NCI-H2196 (cell line): ENCODE results near the gene BRME1.
"Not testable (repeated sequence)": the region's sequence is repeated elsewhere in the genome, so short reads cannot be mapped to it uniquely, and the experiment has no call there.

ENCODE experiments used
- DNase-seq: peaks from one replicate; lab custom pipeline; 2025; ENCODE audit not compliant: unreplicated experiment; lab: John Stamatoyannopoulos, UW

The BRME1 gene

DNA sequence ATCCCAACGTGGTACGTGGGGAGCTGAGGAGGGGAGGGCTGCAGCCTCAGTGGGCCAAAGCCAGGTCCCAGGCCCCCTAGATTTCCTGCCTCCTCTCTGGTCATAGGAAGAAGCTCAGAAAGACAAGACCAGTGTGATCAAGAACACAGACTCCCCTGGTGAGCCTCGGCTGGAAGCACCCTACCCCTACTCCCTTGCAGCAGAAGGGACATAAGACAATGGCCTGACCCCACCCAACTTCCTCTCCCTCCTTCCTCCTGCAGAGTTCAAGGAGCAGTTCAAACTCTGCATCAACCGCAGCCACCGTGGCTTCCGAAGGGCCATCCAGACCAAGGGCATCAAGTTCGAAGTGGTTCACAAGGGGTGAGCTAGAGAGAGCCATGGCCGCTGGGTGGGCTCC lies 20.8 kb upstream of the BRME1 start:
- DNase-seq: no peak

- DNase-seq: no peak
These were observed 20.1 kb upstream of the BRME1 start for GRCh38 chr19:13926010-13926409.

DNA sequence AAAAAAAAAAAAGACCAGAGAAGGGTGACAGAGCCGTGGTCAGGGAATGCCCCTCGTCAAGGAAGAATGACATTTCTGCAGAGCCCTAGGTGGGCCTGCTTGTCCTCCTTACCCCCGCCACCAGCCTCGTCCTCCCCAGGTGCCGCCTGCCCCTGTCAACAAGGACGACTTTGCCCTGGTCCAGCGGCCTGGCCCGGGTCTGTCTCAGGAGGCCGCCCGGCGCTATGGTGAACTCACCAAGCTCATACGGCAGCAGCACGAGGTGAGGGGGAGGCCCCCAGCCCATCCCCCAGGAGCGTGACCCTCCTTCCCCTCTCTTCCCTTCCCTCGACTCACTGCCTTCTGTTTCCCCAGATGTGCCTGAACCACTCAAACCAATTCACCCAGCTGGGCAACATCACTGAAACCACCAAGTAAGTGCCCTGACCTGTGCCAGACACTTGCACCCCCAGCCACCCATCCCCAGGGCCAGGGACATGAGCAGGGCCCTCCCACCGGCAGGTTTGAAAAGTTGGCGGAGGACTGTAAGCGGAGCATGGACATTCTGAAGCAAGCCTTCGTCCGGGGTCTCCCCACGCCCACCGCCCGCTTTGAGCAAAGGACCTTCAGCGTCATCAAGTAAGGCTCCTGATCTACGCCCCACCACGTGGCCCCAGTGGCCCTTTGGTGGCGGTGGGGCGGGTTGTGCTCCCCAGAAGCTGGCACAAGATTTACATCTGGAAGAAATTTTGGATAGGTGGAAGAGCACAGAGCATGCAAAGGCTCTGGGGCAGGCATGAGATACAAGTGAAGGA lies 17.5 kb upstream of the BRME1 start:
- no peak for DNase-seq

GRCh38 chr19:13922118-13922517 lies 16.2 kb upstream of the BRME1 start:
- not testable (repeated sequence) for DNase-seq

DNA sequence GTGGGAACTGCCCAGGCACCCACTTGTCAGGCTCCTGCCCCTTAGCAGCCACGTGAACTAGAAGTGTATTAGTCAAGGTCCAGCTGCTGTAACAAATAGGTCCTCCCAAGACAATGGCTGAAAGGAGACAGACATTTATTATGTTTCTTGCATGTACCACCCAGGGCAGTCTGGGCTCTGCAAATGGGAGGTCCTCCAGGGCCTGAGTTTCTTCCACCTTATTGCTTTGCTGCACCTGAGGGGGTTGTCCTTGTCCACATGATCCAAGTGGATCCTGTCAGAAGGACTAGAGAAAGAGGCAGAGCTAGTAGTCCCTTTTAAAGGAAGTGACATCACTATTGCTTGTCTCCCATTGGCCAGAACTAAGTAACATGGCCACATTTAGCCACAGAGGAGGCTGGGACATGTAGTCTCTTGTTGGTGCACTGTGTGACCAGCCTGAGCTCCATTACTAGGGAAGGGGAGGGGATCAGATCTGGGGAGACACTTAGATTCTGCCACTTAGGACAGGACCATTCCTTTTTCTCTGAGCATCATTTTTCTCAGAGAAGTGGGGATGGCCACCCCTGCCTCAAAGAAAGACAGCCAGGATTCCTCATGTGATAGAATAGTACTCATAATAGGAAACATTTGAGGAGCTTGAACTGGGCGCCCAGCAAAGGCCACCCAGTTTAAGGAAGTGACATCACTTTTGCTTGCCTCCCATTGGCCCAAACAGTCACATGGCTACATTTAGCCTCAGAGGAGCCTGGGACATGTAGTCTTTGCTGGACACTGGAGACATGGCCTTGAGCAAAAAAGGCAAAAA lies 15.2 kb upstream of the BRME1 start:
- DNase-seq: peak; percentile 57

DNA sequence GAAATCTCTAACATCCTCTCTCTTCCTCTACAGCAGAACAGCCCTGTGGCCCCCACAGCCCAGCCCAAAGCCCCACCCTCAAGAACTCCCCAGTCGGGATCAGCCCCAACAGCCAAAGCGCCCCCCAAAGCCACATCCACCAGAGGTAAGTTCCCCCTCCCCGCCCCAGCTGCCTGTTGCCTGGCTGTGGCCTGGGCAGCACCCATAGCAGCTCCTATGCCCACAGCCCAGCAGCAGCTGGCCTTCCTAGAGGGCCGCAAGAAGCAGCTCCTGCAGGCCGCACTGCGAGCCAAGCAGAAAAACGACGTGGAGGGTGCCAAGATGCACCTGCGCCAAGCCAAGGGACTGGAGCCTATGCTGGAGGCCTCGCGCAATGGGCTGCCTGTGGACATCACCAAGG lies 14.6 kb upstream of the BRME1 start:
- DNase-seq: no peak

GRCh38 chr19:13918726-13919411 lies 13.0 kb upstream of the BRME1 start:
- DNase-seq: no peak

DNA sequence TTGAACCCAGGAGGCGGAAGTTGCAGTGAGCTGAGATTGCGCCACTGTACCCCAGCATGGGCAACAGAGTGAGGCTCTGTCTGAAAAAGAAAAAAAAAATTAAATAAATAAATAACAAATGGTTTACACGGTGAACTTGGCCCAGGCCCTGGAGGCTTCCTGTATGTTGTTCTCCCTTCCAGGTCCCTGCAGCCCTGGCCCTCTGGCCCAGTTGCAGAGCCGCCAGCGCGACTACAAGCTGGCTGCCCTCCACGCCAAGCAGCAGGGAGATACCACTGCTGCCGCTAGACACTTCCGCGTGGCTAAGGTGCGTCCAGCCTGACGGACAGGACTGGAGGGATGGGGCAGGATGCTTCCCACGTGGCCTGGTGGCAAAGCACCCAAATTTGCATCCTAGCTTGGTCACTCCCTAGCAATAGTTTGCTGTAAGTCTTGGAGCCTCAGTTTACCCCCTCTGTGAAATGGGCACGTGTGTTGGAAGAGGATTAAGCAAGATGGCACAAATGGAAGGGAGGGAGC lies 12.0 kb upstream of the BRME1 start:
- no peak for DNase-seq

DNA sequence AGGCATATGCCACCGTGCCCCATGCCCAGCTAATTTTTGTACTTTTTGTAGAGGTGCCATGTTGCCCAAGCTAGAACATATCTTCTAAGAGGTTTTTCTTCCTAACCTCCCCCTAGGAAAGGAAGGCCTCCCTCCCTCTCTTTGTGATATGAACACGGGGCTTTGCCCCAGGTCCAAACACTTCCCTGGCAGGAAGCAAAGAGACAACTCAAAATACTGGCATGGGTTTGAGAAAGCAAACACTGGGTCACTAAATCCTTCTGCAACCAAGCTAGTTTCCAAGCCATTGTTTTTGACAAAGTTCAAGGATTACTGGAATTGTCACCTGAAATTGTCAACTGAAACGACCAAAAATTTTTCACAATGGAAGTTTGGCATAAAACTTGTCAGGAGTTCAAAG lies 8.9 kb upstream of the BRME1 start:
- no peak for DNase-seq

DNA sequence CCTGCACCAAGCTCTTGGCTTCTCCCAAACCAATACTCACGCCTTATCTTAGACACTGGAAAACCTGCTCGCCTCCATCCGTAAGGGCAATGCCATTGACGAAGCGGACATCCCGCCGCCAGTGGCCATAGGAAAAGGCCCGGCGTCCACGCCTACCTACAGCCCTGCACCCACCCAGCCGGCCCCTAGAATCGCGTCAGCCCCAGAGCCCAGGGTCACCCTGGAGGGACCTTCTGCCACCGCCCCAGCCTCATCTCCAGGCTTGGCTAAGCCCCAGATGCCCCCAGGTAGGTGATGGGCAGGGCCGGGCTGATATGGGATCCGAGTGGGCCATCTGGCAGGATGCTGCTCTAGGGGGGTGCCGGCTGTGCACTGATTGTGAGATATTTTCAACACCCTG lies 7.4 kb upstream of the BRME1 start:
- DNase-seq: no peak

DNA sequence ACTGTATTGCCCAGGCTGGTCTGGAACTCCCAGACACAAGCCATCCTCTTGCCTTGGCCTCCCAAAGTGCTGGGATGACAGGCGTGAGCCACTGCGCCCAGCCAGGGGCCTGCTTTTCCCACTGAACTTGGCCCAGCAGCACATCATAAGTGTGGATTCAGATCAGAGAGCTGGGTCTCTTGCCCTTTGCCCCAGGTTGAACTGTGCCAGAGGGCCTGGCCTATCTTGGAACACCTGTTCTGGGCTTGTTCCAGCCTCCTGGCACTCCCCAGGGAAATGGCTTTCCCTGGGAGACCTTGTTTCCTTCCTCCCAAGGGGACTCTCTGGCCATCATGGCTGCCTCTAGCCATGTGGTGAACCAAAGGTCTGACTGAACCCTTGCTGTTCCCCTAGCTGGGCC lies 3.5 kb upstream of the BRME1 start:
- DNase-seq: no peak

DNA sequence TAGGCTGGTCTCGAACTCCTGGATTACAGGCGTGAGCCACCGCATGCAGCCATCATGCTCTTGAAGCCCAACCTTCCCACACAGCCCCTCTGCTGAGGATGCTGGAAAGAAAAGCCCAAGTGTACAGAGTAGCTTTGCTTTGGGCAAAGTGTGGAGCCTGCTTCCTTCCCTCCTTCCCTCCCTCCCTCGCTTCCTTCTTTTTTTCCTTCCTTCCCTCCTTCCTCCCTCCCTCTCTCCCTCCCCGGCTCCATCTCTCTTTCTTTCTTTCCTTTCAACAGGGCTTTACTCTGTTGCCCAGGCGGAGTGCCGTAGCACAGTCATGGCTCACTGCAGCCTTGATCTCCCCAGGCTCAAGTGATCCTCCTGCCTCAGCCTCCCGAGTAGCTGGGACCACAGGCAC lies 2.8 kb upstream of the BRME1 start:
- no peak for DNase-seq

DNA sequence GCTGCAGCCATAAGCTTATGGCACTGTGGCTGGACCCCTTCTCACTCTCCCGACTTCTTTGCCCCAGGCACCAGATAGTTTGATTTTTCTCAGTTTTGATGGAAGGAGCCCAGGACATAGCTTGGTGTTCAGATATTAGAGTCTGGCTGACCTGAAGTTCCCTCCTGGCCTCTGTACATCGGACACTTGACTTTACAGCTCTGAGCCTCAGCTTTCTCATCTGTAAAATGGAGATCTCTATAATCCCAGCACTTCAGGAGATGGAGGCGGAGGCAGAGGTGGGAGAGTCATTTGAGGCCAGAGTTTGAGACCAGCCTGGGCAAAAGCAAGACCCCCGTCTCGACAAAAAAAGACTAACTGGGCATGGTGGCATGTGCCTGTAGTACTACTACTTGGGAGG lies 993 bp upstream of the BRME1 start:
- no peak for DNase-seq

DNA sequence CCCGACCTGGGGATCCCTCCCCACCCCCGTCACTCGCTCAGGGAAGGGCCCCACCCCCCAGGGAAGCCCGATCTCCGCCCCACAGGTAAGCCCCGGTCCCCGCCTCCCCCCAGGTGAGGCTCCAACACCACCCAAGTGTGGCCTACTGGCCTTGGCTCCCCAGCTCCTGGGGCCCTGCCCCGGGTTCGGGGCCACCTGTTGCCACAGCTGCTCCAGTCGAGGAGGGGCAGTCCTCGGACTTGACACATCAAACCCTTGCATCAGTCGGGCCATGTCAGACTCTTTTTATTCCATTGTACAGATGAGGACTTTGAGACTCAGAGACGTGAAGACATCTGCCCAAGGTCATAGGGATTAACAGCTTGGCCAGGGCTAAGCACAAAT lies 596 bp upstream of the BRME1 start:
- DNase-seq: peak; percentile 23

GRCh38 chr19:13902993-13903555 lies 2.8 kb downstream of the BRME1 start:
- no peak for DNase-seq

- no peak for DNase-seq
These were observed 5.9 kb downstream of the BRME1 start for GRCh38 chr19:13899912-13900584.

DNA sequence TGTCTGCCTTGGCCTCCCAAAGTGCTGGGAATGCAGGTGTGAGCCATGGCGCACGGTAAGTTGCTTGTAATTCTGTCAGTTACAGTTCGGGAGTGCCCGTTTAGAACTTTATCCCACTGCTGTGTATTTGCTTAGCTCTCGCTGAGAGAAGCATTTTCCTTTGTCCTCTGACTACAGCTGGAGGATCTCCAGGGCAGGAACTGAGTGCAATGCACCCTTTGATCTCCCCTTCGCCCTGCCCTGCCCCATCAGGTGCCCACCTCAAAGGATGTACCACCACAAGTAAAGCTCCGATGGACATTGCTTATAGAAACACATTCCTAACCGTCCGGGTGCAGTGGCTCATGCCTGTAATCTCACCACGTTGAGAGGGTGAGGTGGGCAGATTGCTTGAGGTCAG lies 6.5 kb downstream of the BRME1 start:
- DNase-seq: peak; percentile 45

DNA sequence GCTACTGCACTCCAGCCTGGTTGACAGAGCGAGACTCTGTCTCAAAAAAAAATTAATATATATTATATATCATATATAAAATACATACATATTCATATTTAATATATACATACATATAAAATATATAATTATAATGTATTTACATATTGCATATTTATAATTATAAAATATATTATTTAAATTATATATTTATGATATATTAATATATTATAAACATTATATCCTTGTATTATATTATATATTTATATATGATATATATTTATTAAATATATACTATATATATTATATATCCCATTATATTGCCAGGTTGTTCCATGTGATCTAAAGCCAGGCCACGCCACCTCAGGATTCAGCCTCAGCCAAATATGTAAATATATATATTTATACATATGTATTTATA lies 9.7 kb downstream of the BRME1 start:
- no peak for DNase-seq

DNA sequence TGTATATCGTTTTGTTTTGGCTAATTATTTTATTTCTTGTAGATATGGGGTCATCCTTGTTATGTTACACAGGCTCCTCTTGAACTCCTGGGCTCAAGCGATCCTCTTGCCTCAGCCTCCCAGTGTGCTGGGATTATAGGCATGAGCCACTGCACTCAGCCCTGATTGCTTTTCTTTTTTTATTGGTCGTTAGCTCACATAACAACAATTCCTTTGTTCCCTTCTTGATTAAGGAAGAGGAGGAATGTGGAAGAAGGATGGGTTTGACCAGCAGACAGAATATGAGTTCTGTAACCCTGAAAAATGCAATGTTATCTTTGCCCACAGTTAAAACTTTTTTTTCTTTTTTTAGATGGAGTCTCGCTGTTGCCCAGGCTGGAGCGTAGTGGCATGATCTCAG lies 11.4 kb downstream of the BRME1 start:
- DNase-seq: no peak

- DNase-seq: no peak
These were observed 13.0 kb downstream of the BRME1 start for GRCh38 chr19:13892870-13893269.

DNA sequence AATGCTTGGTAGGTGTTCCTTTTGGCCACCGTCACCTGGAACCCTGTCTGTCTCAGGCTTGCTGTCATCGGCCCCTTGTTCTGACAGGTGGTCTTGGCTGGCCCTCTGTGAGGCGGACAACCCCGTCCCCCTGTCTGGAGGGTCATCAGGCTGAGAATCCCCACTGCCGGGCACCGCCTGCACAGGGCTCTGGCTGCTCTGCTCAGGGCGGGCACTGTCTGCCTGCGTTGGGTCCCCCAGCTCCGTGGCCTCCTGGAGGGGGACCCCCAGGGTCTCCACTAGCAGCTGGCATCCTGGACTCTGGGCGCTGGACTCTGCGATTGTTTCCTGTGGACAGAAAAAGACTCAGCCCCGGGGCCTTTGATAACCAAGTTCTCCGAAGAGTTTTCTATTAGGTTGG lies 15.8 kb downstream of the BRME1 start:
- no peak for DNase-seq
